HepG2 (cell line): Measurements from ENCODE around the gene CLCNKA.

Source experiments
- ATF7 ChIP-seq, 2 experiments: fragments of 450-650 bp in 1 of 2; sonication (generic) in 1 of 2; formaldehyde crosslinking in 1 of 2; IDR thresholded peaks; 2 replicates each; pipeline versions ENCODE4 v1.4.0 to v1.6.1; 2016 to 2020; ENCODE audit warnings: antibody characterized with exemption in 1 of 2, mild to moderate bottlenecking in 1 of 2, missing genetic modification reagents in 1 of 2
- CBFB ChIP-seq: sonication (generic); formaldehyde crosslinking; IDR thresholded peaks from 2 replicates; pipeline ENCODE4 v1.4.0; 2020; ENCODE audit warnings: missing genetic modification reagents
- JUN ChIP-seq: sonication (generic); formaldehyde crosslinking; IDR thresholded peaks from 2 replicates; pipeline ENCODE4 v1.4.0; 2020; ENCODE audit warnings: mild to moderate bottlenecking, missing genetic modification reagents
- TEAD2 ChIP-seq: sonication (generic); formaldehyde crosslinking; IDR thresholded peaks from 2 replicates; pipeline ENCODE4 v1.9.0; 2021; ENCODE audit warnings: missing genetic modification reagents
- TRIM24 ChIP-seq: sonication (generic); formaldehyde crosslinking; IDR thresholded peaks from 2 replicates; pipeline ENCODE4 v1.8.0; 2022; ENCODE audit warnings: mild to moderate bottlenecking, missing genetic modification reagents
- YEATS4 ChIP-seq: sonication (generic); formaldehyde crosslinking; IDR thresholded peaks from 2 replicates; pipeline ENCODE4 v1.4.0; 2020; ENCODE audit warnings: missing genetic modification reagents, borderline replicate concordance
- ZFX ChIP-seq: sonication (generic); formaldehyde crosslinking; IDR thresholded peaks from 2 replicates; pipeline ENCODE4 v1.4.0; 2020; ENCODE audit warnings: mild to moderate bottlenecking, low read depth, missing genetic modification reagents, moderate library complexity
- TF ChIP-seq, protein P1 (sequence below): sonication (generic); formaldehyde crosslinking; IDR thresholded peaks from 2 replicates; pipeline ENCODE4 v1.4.0; 2020; ENCODE audit warnings: missing genetic modification reagents

DNA sequence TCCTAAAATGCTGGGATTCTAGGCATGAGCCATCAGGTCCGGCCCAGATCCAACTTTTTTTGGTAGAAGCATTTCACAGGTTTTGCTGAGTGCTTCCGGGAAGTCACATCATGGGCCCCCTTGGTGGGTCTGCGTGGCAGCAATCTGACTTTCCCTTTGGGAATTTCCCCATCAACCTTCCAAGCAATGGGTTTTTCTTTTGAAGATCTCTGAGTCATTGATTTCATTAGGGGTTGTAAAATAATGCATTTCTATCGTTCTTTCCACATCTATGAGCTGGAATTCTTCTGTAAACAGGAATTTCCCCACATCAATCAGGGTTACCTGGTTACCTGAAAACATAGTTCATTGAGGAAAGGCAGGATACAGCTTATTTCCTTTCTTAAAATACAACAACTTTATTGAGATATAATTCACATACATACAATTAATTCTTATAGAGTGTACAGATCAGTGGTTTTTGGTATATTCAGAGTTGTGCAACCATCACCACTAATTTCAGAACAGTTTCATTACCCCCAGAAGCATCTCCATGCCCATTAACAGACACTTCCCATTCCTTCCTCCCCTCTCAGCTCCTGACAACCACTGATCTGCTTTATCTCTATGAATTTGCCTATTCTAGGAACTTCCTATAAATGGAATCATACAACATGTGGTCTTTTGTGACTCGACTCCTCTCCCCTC is 36.1 kb upstream of the CLCNKA start:
- TF ChIP-seq JUN (CRISPR knock-in tag) (no peak), ZFX (no peak), TRIM24 (no peak), ATF7 (IDR thresholded peaks at IDR 0.05) (no peak), ATF7 (CRISPR knock-in tag; IDR thresholded peaks at IDR 0.05) (no peak), YEATS4 (CRISPR knock-in tag) (no peak), CBFB (CRISPR knock-in tag) (no peak), TEAD2 (CRISPR knock-in tag) (no peak)
- TF ChIP-seq, protein P1, sequence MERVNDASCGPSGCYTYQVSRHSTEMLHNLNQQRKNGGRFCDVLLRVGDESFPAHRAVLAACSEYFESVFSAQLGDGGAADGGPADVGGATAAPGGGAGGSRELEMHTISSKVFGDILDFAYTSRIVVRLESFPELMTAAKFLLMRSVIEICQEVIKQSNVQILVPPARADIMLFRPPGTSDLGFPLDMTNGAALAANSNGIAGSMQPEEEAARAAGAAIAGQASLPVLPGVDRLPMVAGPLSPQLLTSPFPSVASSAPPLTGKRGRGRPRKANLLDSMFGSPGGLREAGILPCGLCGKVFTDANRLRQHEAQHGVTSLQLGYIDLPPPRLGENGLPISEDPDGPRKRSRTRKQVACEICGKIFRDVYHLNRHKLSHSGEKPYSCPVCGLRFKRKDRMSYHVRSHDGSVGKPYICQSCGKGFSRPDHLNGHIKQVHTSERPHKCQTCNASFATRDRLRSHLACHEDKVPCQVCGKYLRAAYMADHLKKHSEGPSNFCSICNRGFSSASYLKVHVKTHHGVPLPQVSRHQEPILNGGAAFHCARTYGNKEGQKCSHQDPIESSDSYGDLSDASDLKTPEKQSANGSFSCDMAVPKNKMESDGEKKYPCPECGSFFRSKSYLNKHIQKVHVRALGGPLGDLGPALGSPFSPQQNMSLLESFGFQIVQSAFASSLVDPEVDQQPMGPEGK (CRISPR knock-in tag): no peak
